Kidney (tissue), 14 donors: Measurements from ENCODE around the gene MAIP1. TPM values are rescaled to one million over a fixed set of nuclear protein-coding genes. Genes with fewer than 3 reads are reported as not detected.

Experiments
- DNase-seq, 5 donors: peaks; one replicate each; pipeline ENCODE4 v3.0.0-alpha.2; 2013 to 2020
- FAIRE-seq: peaks from 2 replicates; lab custom pipeline; 2012; peaks lifted over from hg19 to GRCh38; lab: Jason Lieb, UNC
- H3K27ac ChIP-seq, 2 donors: one replicate each; pipeline ENCODE4 v1.7.0; 2013; ENCODE audit warnings: low read depth in 2 of 2, low read length in 2 of 2, inconsistent platforms in 1 of 2
- H3K27me3 ChIP-seq: one replicate; pipeline ENCODE4 v1.7.1; 2013; ENCODE audit warnings: low read length, inconsistent platforms; ENCODE audit not compliant: control insufficient read depth, insufficient read depth
- H3K36me3 ChIP-seq, 3 donors: one replicate each; pipeline versions ENCODE4 v1.7.0 to v1.7.1; 2013; ENCODE audit warnings: low read length in 3 of 3, control low read depth in 1 of 3, inconsistent platforms in 1 of 3; ENCODE audit not compliant: insufficient read depth in 3 of 3, control insufficient read depth in 2 of 3
- H3K4me1 ChIP-seq, 3 donors: one replicate each; pipeline versions ENCODE4 v1.7.0 to v1.7.1; 2013; ENCODE audit warnings: low read length in 3 of 3, inconsistent platforms in 1 of 3, low read depth in 1 of 3; ENCODE audit not compliant: control insufficient read depth in 2 of 3, insufficient read depth in 2 of 3
- H3K4me3 ChIP-seq, 3 donors: one replicate each; pipeline versions ENCODE4 v1.7.0 to v1.8.1; 2013; ENCODE audit warnings: low read length in 3 of 3, control low read depth in 1 of 3, inconsistent platforms in 1 of 3
- H3K9ac ChIP-seq, 3 donors: one replicate each; pipeline versions ENCODE4 v1.7.0 to v1.7.1; 2013; ENCODE audit warnings: low read length in 3 of 3, control low read depth in 1 of 3, inconsistent platforms in 1 of 3
- H3K9me3 ChIP-seq, 3 donors: one replicate each; pipeline versions ENCODE4 v1.7.0 to v1.7.1; 2013; ENCODE audit warnings: low read length in 3 of 3, control low read depth in 1 of 3, inconsistent platforms in 1 of 3; ENCODE audit not compliant: control insufficient read depth in 2 of 3, insufficient read depth in 1 of 3
- CTCF ChIP-seq: IDR thresholded peaks from 3 replicates; pipeline ENCODE4 v1.5.1; 2012; ENCODE audit warnings: mild to moderate bottlenecking, moderate library complexity, borderline replicate concordance; ENCODE audit not compliant: insufficient read depth; ENCODE audit errors: extremely low read depth
- intact Hi-C: fragments of 100-400 bp; cut with DNase I; formaldehyde crosslinking; loops from one replicate; pipeline ENCODE4 v1.11.1; 2022
- polyA plus RNA-seq: library from polyadenylated mRNA; stranded (reverse); fragments of 350-450 nt; fragmentation: Illumina TruSeq; extraction: RNeasy Lipid Tissue Mini Kit (QIAGEN cat#74804); gene quantifications from one replicate; pipeline ENCODE4 v1.2.3, GENCODE V29; 2014; ENCODE audit warnings: low read depth, low replicate concordance; ENCODE audit not compliant: insufficient read depth
- total RNA-seq: library from RNA; stranded (reverse); fragmentation: NEBNext Ultra II Directional; extraction: Animal tissue kit (Norgen Biotek cat#: 25700); gene quantifications from one replicate; pipeline ENCODE4 v1.2.1, GENCODE V29; 2021
- donor health status: control.
- donor health status: control.
- donor health status: control.
- donor health status: control.
- donor health status: control.
- donor health status: DM: yes; HTN: yes; CAD: no.
- donor health status: Normal renal cell carcinoma (clear cell type).

The MAIP1 gene
- total and polyA plus RNA-seq, 2 donors from 2014 or later: 16.0 to 43.1 TPM

DNA sequence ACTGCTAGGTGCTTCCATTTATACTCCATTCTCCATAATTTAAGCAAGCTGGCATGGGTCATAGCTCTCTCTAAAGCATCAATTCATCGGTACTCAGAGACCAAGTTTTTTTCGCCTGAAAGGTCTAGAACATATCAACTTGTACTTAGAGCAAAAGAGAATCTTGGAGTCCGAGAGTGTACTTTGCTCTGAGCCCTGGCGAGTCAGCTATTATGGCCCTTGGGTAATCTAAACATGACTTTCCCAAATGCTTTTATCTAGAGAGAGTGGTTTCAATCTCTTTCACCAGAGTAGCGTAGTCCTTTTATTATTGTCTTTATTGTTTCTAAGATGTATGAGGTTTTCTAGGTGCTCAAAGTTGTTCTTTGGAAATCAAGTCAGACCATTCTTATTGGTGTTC, 34.4 kb downstream of the MAIP1 start:
- Histone ChIP-seq H3K27ac (no peak overlapping the region), H3K27me3 (no peaks in the 10 kb centered on the region), H3K9me3 (no peaks in the 10 kb centered on the region), H3K4me1 (no peaks in the 10 kb centered on the region), H3K36me3 (no peaks in the 10 kb centered on the region), H3K9ac (no peak overlapping the region), H3K4me3 (no peak overlapping the region)
- no peak for FAIRE-seq
- intact Hi-C loops: loop anchor here (10.0 kb wide), 2 partner anchors 315 to 485 kb away; partner anchors contain the start of gene SPATS2L
- no peak for TF ChIP-seq CTCF
- no peak for DNase-seq

- no peak overlapping the region for H3K27ac ChIP-seq
- no peak for FAIRE-seq
- no peak overlapping the region for H3K9ac ChIP-seq
- intact Hi-C loops: no loop called here
- DNase-seq: no peak
- H3K4me1 ChIP-seq: no peaks in the 10 kb centered on the region
- no peaks in the 10 kb centered on the region for H3K27me3 ChIP-seq
- no peak for TF ChIP-seq CTCF
- H3K9me3 ChIP-seq: no peaks in the 10 kb centered on the region
- no peak overlapping the region for H3K4me3 ChIP-seq
- no peaks in the 10 kb centered on the region for H3K36me3 ChIP-seq
Measured at GRCh38 chr2:199991691-199992090, 36.3 kb downstream of the MAIP1 start.

GRCh38 chr2:199992296-199992695, 36.9 kb downstream of the MAIP1 start:
- Histone ChIP-seq H3K4me1 (no peaks in the 10 kb centered on the region), H3K36me3 (no peaks in the 10 kb centered on the region), H3K9ac (no peak overlapping the region), H3K4me3 (no peak overlapping the region), H3K9me3 (no peaks in the 10 kb centered on the region), H3K27ac (no peak overlapping the region), H3K27me3 (no peaks in the 10 kb centered on the region)
- no peak for FAIRE-seq
- intact Hi-C loops: no loop called here
- DNase-seq: no peak
- no peak for TF ChIP-seq CTCF

DNA sequence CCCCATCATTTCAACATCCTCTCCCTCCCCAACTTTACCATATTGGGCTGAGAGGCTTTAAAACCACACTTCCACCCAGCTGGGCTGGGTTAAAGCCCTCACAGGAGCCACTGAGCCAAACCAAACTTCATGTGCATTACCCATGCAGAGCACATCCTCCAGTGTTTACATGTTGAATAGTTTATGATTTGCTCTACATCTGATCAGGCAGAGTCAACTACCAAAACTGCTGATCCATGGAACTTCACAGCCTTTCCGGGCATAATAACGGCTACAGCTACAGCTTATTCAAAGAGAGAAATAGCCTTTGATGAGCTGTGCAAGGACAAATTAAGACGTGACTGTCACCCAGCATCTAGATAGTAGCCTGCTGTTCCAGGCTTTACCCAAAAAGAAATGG, 39.0 kb downstream of the MAIP1 start:
- Histone ChIP-seq H3K36me3 (no peaks in the 10 kb centered on the region), H3K27ac (no peak overlapping the region), H3K4me3 (no peak overlapping the region), H3K9me3 (no peaks in the 10 kb centered on the region), H3K4me1 (no peaks in the 10 kb centered on the region), H3K27me3 (no peaks in the 10 kb centered on the region), H3K9ac (no peak overlapping the region)
- no peak for TF ChIP-seq CTCF
- DNase-seq (no peak), FAIRE-seq (no peak)
- intact Hi-C loops: no loop called here
